Nephron (organoid): ENCODE results near the gene FAM168A.

Experiments used
- H3K27ac Mint-ChIP-seq, 3 experiments: 2 replicates each; pipeline ENCODE4 v1.8.0; 2020; ENCODE audit warnings: mixed read lengths in 3 of 3, mild to moderate bottlenecking in 2 of 3, moderate library complexity in 1 of 3
- H3K27me3 Mint-ChIP-seq: 2 replicates; pipeline ENCODE4 v1.8.0; 2021; ENCODE audit warnings: low read depth, mild to moderate bottlenecking, moderate library complexity, mixed read lengths
- H3K36me3 Mint-ChIP-seq: 2 replicates; pipeline ENCODE4 v1.8.0; 2020; ENCODE audit warnings: low read depth, mixed read lengths
- H3K4me1 Mint-ChIP-seq: 2 replicates; pipeline ENCODE4 v1.8.0; 2020; ENCODE audit warnings: mixed read lengths
- H3K4me3 Mint-ChIP-seq, 3 experiments: 2 replicates each; pipeline ENCODE4 v1.8.0; 2020; ENCODE audit warnings: mild to moderate bottlenecking in 3 of 3, mixed read lengths in 3 of 3, moderate library complexity in 2 of 3
- H3K9me3 Mint-ChIP-seq: 2 replicates; pipeline ENCODE4 v1.8.0; 2020; ENCODE audit warnings: mixed read lengths
- TF ChIP-seq, protein P1 (sequence below), 3 experiments: fragments of 200-600 bp; sonication (generic); IDR thresholded peaks; one replicate each; pipeline ENCODE4 v1.5.0; 2021; ENCODE audit warnings: antibody characterized with exemption in 3 of 3; ENCODE audit not compliant: unreplicated experiment in 3 of 3

FAM168A gene

DNA sequence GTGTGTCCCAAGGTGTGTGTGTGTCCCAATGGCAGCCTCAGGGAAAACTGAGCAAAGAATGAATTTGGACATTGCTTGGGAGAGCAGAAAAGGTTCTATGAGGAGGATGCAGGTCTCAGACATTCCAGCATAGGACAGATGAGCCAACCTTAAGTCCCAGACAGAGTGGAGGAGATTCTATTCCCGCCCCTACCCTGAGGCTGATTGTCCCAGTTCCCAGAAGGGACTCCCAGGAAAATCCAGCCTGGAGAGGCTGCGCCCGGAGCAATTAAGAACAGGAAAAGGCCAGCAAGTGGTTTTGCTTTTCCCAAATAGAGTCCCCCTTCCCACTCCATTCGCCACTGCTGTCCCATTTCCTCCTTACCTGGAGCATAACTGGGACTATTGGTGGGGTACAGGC is 167.6 kb downstream of the FAM168A start:
- Mint-ChIP-seq H3K4me3 (no peak overlapping the region), H3K36me3 (peaks cover 3% of the 10 kb centered on the region), H3K9me3 (no peaks in the 10 kb centered on the region), H3K27me3 (no peaks in the 10 kb centered on the region), H3K4me1 (peaks cover 23% of the 10 kb centered on the region), H3K27ac (no peak overlapping the region)
- TF ChIP-seq, protein P1, sequence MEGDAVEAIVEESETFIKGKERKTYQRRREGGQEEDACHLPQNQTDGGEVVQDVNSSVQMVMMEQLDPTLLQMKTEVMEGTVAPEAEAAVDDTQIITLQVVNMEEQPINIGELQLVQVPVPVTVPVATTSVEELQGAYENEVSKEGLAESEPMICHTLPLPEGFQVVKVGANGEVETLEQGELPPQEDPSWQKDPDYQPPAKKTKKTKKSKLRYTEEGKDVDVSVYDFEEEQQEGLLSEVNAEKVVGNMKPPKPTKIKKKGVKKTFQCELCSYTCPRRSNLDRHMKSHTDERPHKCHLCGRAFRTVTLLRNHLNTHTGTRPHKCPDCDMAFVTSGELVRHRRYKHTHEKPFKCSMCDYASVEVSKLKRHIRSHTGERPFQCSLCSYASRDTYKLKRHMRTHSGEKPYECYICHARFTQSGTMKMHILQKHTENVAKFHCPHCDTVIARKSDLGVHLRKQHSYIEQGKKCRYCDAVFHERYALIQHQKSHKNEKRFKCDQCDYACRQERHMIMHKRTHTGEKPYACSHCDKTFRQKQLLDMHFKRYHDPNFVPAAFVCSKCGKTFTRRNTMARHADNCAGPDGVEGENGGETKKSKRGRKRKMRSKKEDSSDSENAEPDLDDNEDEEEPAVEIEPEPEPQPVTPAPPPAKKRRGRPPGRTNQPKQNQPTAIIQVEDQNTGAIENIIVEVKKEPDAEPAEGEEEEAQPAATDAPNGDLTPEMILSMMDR (IDR thresholded peaks at IDR 0.05; ENCODE audit: unreplicated experiment in 3 of 3): no peak

DNA sequence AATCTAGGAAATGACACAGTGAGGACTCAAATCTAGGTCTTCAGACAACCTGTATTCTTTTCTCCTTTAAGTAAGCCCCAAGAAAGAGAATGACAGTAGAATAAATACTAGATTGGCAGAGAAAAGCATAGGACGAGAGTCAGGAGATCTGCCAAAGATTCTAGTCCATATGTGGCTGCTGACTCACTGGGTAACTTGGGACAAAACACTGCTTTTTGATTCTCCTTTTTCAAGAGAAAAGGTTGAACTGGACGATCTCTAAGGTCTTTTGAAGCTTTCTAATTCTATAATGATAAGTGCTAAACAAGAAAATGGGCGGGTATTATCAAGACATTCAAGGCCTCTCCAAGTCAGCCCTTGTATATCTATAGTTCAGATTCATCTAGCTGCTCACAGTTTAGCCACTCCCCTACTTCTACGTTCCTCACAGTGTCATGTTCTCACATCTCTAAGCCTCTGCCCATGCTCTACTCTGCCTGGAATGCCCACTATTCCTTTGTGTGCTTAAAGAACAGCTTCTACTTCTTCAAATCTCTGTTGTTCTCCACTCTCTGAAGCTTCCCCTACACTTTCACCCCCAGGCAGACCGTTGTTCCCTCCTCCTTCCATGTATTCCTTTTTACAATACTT is 168.7 kb downstream of the FAM168A start:
- Mint-ChIP-seq H3K4me3 (no peak overlapping the region), H3K27me3 (no peaks in the 10 kb centered on the region), H3K9me3 (no peaks in the 10 kb centered on the region), H3K27ac (no peak overlapping the region), H3K4me1 (peaks cover 23% of the 10 kb centered on the region), H3K36me3 (peaks cover 3% of the 10 kb centered on the region)
- TF ChIP-seq, protein P1 (IDR thresholded peaks at IDR 0.05; ENCODE audit: unreplicated experiment in 3 of 3): no peak

DNA sequence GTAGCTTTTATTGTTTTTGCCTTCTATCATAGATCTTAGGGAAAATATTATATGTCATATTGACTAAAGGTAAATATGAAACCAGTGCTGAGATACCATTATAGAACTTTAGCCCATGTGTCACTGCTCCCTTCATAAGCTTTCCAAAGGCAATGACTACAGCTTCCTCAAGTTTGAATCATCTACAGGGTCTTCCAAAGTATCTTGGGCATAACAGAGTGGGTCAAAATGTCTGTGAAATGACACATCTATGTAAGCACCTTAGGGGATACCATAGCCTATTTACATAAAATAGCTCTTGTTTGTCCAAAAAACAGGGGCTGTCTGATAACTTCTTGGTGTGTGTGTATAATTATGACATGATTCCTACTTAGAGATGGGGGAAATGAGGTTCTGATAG is 169.2 kb downstream of the FAM168A start:
- no peak overlapping the region for H3K27ac Mint-ChIP-seq
- no peak overlapping the region for H3K4me3 Mint-ChIP-seq
- TF ChIP-seq, protein P1 (IDR thresholded peaks at IDR 0.05; ENCODE audit: unreplicated experiment in 3 of 3): no peak
- H3K9me3 Mint-ChIP-seq: no peaks in the 10 kb centered on the region
- H3K27me3 Mint-ChIP-seq: no peaks in the 10 kb centered on the region
- peaks cover 23% of the 10 kb centered on the region for H3K4me1 Mint-ChIP-seq
- H3K36me3 Mint-ChIP-seq: peaks cover 3% of the 10 kb centered on the region

DNA sequence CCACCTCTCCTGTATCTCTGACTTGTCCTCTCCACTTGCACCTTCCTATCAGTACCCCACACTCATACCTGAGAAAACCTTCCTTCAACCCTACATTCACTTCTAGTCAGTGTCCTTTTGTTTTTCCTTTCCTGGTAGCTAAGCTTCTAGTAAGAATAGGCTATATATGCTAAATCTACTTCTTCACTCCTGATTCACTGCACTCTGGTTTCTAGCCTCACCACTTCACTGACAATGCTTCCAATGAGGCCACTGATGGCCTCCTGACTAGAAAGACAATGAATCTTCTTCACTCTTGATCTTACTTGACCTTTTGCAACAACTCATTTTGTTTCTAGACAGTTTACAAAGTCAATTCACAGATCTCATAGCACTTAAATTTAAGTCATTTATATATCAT is 169.7 kb downstream of the FAM168A start:
- H3K27ac Mint-ChIP-seq: no peak overlapping the region
- H3K9me3 Mint-ChIP-seq: no peaks in the 10 kb centered on the region
- H3K27me3 Mint-ChIP-seq: no peaks in the 10 kb centered on the region
- TF ChIP-seq, protein P1 (IDR thresholded peaks at IDR 0.05; ENCODE audit: unreplicated experiment in 3 of 3): no peak
- H3K36me3 Mint-ChIP-seq: peaks cover 3% of the 10 kb centered on the region
- H3K4me1 Mint-ChIP-seq: peaks cover 23% of the 10 kb centered on the region
- no peak overlapping the region for H3K4me3 Mint-ChIP-seq

DNA sequence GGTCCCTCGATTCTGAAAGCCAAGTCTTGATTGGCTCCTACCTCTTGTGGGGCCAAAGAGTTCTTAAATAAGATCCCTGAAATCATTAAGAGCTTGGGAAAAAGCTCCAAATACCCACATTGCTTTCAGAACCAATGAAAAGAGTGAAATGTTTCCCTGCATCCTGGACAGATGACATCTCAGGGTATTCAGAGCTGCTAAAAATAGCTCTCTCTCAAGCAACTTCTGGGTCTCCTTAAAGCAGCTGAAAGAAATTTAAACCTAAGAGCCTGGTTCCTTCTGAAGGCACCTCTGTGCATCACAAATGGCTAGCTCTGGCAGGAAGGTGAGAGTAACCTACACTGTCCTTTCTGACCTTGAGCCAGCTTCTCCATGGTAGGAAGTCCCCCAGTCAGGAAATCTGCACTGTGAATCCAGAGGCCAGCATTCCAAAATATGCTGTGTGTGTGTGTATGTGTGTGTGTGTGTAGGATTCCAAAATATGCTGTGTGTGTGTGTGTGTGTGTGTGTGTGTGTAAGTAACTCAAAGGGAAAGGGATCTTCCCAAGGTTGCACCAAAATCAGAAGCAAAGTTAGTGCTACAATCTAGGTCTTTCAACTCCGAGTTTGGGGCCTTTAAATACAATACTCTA is 171.6 kb downstream of the FAM168A start:
- TF ChIP-seq, protein P1 (IDR thresholded peaks at IDR 0.05; ENCODE audit: unreplicated experiment in 3 of 3): no peak
- H3K27ac Mint-ChIP-seq: peak overlapping the region; percentile 57 to 75 (median 62)
- peak overlapping the region in 1 of 3 experiments; percentile 2 for H3K4me3 Mint-ChIP-seq
- H3K9me3 Mint-ChIP-seq: no peaks in the 10 kb centered on the region
- peaks cover 3% of the 10 kb centered on the region for H3K36me3 Mint-ChIP-seq
- no peaks in the 10 kb centered on the region for H3K27me3 Mint-ChIP-seq
- H3K4me1 Mint-ChIP-seq: peaks cover 23% of the 10 kb centered on the region

DNA sequence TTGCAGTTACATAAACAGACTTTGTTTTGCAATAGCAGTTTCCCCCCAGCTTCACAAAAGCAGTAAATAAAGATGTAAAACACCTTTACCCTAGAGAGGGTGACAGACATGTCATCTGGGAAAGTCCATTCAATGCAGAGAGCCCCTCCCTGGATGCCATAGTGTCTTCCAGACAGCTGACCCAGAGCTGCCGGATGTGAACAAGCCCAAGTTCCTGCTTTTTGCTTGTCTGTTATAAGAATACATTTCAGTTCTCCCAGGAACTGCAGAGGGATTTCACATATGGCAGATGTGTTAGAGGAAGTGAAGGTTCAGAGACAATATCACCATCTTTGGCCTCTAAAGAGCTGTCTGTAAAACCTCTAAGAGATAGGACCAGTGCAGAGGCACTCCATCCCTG is 172.8 kb downstream of the FAM168A start:
- Mint-ChIP-seq H3K36me3 (peaks cover 7% of the 10 kb centered on the region), H3K9me3 (no peaks in the 10 kb centered on the region), H3K27me3 (no peaks in the 10 kb centered on the region), H3K4me3 (no peak overlapping the region), H3K4me1 (peaks cover 23% of the 10 kb centered on the region), H3K27ac (no peak overlapping the region)
- TF ChIP-seq, protein P1 (IDR thresholded peaks at IDR 0.05; ENCODE audit: unreplicated experiment in 3 of 3): no peak
